ENCODE measurements around the gene FKBP5. TPM values are rescaled to one million over a fixed set of nuclear protein-coding genes. Genes with fewer than 3 reads are reported as not detected.
A peak's percentile ranks its signal among the peaks of the same experiment; 100 is the strongest.

The FKBP5 gene
- total and polyA plus RNA-seq, 5 experiments from 2014 or later, result 75.4 to 297 (median 108) TPM

- H3K27ac Mint-ChIP-seq, result peak overlapping the region in 9 of 10 donors; percentile 16 to 86 (median 76)
- no peaks in the 10 kb centered on the region for H3K27me3 Mint-ChIP-seq
- no peaks in the 10 kb centered on the region for H3K9me3 Mint-ChIP-seq
- H3K4me3 Mint-ChIP-seq, result peak overlapping the region in 6 of 10 donors; percentile 2 to 68 (median 40)
- DNase-seq (no peak), ATAC-seq (no peak)
- H3K4me1 Mint-ChIP-seq, result peaks cover 29 to 84% (median 70%) of the 10 kb centered on the region in 4 donors
- H3K36me3 Mint-ChIP-seq, result peaks cover 7 to 59% (median 10%) of the 10 kb centered on the region in 3 donors
- POLR2A ChIA-PET, result interaction anchor here (1.0 to 1.2 kb wide), 3 partner anchors 23 to 82 kb away, joined by 3 to 4 read pairs (median 3); no protein-coding TSS in a partner anchor
Observed at GRCh38 chr6:35647400-35647799, 41.3 kb downstream of the FKBP5 start.

- DNase-seq (no peak), ATAC-seq (no peak)
- peaks cover 29 to 79% (median 66%) of the 10 kb centered on the region in 4 donors for H3K4me1 Mint-ChIP-seq
- H3K27ac Mint-ChIP-seq, result peak overlapping the region; percentile 11 to 92 (median 81)
- H3K9me3 Mint-ChIP-seq, result no peaks in the 10 kb centered on the region
- H3K36me3 Mint-ChIP-seq, result peaks cover 7 to 80% (median 15%) of the 10 kb centered on the region in 3 donors
- H3K4me3 Mint-ChIP-seq, result peak overlapping the region in 5 of 10 donors; percentile 14 to 42 (median 30)
- POLR2A ChIA-PET, result interaction anchor here (0.6 to 2.6 kb wide), 6 partner anchors 19 to 208 kb away, joined by 3 to 10 read pairs (median 6); partner anchors contain the start of gene ARMC12
- no peaks in the 10 kb centered on the region for H3K27me3 Mint-ChIP-seq
Observed at GRCh38 chr6:35643162-35643535, 45.6 kb downstream of the FKBP5 start.

DNA sequence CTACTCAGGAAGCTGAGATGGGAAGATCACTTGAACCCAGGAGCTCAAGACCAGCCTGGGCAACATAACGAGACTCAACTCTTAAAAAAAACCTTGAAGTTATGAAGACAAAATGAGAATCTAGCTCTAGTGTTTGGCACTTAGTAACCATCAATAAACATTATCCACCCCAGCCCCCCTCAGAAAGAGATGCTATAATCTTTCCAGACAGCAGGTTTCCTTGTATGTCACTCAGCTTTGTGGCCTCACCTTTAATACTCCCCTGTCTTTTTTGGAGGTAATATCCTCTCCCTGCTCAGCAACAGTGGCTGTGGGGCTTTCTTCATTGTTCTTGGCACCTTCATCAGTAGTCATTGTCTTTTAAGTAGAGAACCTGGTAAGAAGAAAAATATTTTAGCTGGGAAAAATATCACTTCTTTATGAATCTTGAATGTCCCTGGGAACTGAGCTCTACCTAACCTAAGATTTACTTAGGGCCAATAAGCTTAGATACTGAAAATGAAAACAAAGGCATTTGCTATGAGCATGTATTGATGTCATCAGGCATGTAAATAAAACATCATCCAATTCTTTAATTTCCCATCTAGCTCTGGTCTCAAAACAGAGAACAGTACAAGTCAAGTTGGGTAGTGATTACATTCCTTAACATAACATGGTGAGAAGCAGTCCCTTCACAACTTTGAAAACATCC, 46.1 kb downstream of the FKBP5 start:
- peaks cover 29 to 79% (median 67%) of the 10 kb centered on the region in 4 donors for H3K4me1 Mint-ChIP-seq
- H3K36me3 Mint-ChIP-seq, result peaks cover 7 to 85% (median 15%) of the 10 kb centered on the region in 3 donors
- H3K27ac Mint-ChIP-seq, result peak overlapping the region; percentile 11 to 92 (median 81)
- POLR2A ChIA-PET, result interaction anchor here (0.7 to 2.6 kb wide), 5 partner anchors 18 to 94 kb away, joined by 3 to 10 read pairs (median 7); partner anchors contain the start of gene ARMC12
- peak in 5 of 10 donors; percentile 17 to 65 (median 43) for DNase-seq
- peak; percentile 84 to 93 for ATAC-seq
- no peaks in the 10 kb centered on the region for H3K27me3 Mint-ChIP-seq
- H3K9me3 Mint-ChIP-seq, result no peaks in the 10 kb centered on the region
- H3K4me3 Mint-ChIP-seq, result peak overlapping the region in 5 of 10 donors; percentile 9 to 42 (median 30)

DNA sequence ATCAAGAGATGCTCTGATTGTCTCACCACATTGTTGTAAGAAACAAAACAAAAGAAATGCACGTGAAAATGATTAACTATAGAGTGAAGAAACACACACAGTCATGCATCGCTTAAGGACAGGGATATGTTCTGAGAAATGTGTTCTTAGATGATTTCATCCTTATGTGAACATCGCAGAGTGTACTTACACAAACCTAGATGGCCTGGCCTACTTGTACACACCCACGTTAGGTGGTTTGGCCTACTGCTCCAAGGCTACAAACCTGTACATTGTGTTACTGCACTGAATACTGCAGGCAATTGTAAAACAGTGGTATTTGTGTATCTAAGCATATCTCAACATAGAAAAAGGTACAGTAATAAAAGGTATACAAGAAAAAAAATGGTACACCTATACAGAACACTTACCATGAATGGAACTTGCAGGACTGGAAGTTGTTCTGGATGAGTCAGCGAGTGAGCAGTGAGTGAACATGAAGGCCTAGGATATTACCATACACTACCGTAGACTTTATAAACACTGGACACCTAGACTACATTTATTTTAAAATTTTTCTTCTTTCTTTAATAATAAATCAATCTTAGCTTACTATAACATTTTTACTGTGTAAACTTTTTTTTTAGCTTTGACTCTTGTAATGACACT, 48.6 kb downstream of the FKBP5 start:
- Mint-ChIP-seq H3K9me3 (no peaks in the 10 kb centered on the region), H3K4me1 (peaks cover 19 to 67% (median 58%) of the 10 kb centered on the region in 4 donors), H3K27me3 (no peaks in the 10 kb centered on the region), H3K27ac (peak overlapping the region; percentile 0 to 71 (median 57)), H3K4me3 (no peak overlapping the region), H3K36me3 (peaks cover 2 to 86% (median 9%) of the 10 kb centered on the region in 3 donors)
- ATAC-seq (no peak), DNase-seq (no peak)
- POLR2A ChIA-PET, result interaction anchor here (1.1 kb wide), 1 partner anchor 56 kb away, joined by 3 read pairs; no protein-coding TSS in a partner anchor

DNA sequence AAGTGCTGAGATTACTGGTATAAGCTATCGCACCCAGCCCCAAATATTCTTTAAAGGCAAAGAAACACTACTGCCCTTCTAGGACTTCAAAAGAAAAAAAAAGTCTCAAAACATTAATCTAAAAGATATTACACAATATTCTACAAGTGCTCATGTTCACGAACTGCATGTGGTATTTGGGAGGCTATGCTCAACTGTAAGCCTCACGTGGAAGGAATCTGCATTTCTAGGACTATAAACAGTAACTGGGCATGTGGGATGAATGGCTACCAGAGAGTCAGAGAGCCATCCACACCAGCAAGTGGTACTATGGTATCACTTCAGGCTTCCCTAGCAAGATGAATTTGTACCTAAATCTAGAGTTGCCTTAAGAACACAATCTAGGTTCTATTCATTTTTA, 50.0 kb downstream of the FKBP5 start:
- no peaks in the 10 kb centered on the region for H3K9me3 Mint-ChIP-seq
- no peaks in the 10 kb centered on the region for H3K27me3 Mint-ChIP-seq
- POLR2A ChIA-PET, result interaction anchor here (0.8 to 1.4 kb wide), 3 partner anchors 15 to 89 kb away, joined by 3 to 5 read pairs (median 3); no protein-coding TSS in a partner anchor
- H3K27ac Mint-ChIP-seq, result peak overlapping the region; percentile 24 to 84 (median 67)
- ATAC-seq, result no peak
- H3K4me1 Mint-ChIP-seq, result peaks cover 20 to 64% (median 53%) of the 10 kb centered on the region in 4 donors
- peaks cover 0 to 85% (median 9%) of the 10 kb centered on the region in 3 donors for H3K36me3 Mint-ChIP-seq
- no peak overlapping the region for H3K4me3 Mint-ChIP-seq
- no peak for DNase-seq

- Mint-ChIP-seq H3K36me3 (peaks cover 0 to 81% (median 6%) of the 10 kb centered on the region in 3 donors), H3K27ac (peak overlapping the region in 8 of 10 donors; percentile 22 to 84 (median 62)), H3K9me3 (no peaks in the 10 kb centered on the region), H3K27me3 (no peaks in the 10 kb centered on the region), H3K4me1 (peaks cover 16 to 58% (median 47%) of the 10 kb centered on the region in 4 donors), H3K4me3 (no peak overlapping the region)
- POLR2A ChIA-PET, result interaction anchor here (0.6 to 1.4 kb wide), 6 partner anchors 14 to 102 kb away, joined by 3 to 5 read pairs (median 3); no protein-coding TSS in a partner anchor
- ATAC-seq (no peak), DNase-seq (no peak)
Observed at GRCh38 chr6:35637911-35638310, 50.8 kb downstream of the FKBP5 start.

- Mint-ChIP-seq H3K4me1 (peaks cover 16 to 57% (median 40%) of the 10 kb centered on the region in 4 donors), H3K9me3 (no peaks in the 10 kb centered on the region), H3K36me3 (peaks cover 0 to 88% (median 9%) of the 10 kb centered on the region in 3 donors), H3K27me3 (no peaks in the 10 kb centered on the region), H3K27ac (peak overlapping the region; percentile 1 to 82 (median 56)), H3K4me3 (peak overlapping the region in 2 of 10 donors; percentile 7 to 49)
- no peak for DNase-seq
- no peak for ATAC-seq
- POLR2A ChIA-PET, result no interaction called here
Observed at GRCh38 chr6:35635601-35636597, 52.8 kb downstream of the FKBP5 start.

GRCh38 chr6:35634316-35634715, 54.4 kb downstream of the FKBP5 start:
- Mint-ChIP-seq H3K27me3 (no peaks in the 10 kb centered on the region), H3K4me1 (peaks cover 16 to 55% (median 34%) of the 10 kb centered on the region in 4 donors), H3K27ac (peak overlapping the region; percentile 28 to 92 (median 76)), H3K36me3 (peaks cover 0 to 90% (median 15%) of the 10 kb centered on the region in 3 donors), H3K4me3 (peak overlapping the region in 1 of 10 donors; percentile 57), H3K9me3 (no peaks in the 10 kb centered on the region)
- POLR2A ChIA-PET, result no interaction called here
- DNase-seq, result no peak
- no peak for ATAC-seq

DNA sequence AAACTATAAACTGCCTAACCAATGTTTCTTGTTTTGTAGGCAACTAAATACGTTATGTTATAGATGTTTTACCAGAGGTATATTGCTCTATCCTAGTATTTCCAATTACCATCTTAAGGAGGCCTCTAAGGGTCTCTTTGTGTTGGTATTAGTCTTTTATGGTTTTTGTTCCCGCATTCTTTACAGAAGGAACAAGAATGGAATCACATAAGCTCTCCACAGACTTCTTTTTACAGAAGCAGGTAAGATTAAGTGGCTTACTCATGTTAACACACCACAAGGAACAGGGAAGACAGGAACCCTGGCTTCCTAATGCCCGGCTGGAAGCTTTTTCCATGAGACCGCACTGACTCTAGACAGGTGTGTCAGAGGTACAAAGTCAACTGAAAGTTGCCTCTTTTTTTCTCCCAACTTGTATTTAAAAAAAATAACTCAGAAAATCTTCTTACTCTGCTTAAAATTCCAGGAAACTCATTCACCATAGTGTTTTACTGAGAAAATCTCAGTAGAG, 55.1 kb downstream of the FKBP5 start:
- Mint-ChIP-seq H3K9me3 (no peaks in the 10 kb centered on the region), H3K27me3 (no peaks in the 10 kb centered on the region), H3K4me3 (no peak overlapping the region), H3K36me3 (peaks cover 0 to 91% (median 17%) of the 10 kb centered on the region in 3 donors), H3K4me1 (peaks cover 15 to 55% (median 32%) of the 10 kb centered on the region in 4 donors), H3K27ac (peak overlapping the region in 9 of 10 donors; percentile 34 to 92 (median 79))
- POLR2A ChIA-PET, result interaction anchor here (0.6 to 1.0 kb wide), 2 partner anchors 111 to 813 kb away, joined by 3 to 4 read pairs; no protein-coding TSS in a partner anchor
- no peak for ATAC-seq
- DNase-seq, result no peak

- Mint-ChIP-seq H3K4me3 (no peak overlapping the region), H3K27ac (peak overlapping the region; percentile 11 to 87 (median 76)), H3K27me3 (no peaks in the 10 kb centered on the region), H3K36me3 (peaks cover 0 to 75% (median 17%) of the 10 kb centered on the region in 3 donors), H3K4me1 (peaks cover 10 to 39% (median 22%) of the 10 kb centered on the region in 4 donors), H3K9me3 (no peaks in the 10 kb centered on the region)
- DNase-seq (no peak), ATAC-seq (no peak)
- POLR2A ChIA-PET, result interaction anchor here (2.4 kb wide), 1 partner anchor 28 kb away, joined by 10 read pairs; no protein-coding TSS in a partner anchor
Observed at GRCh38 chr6:35629876-35630378, 58.8 kb downstream of the FKBP5 start.

DNA sequence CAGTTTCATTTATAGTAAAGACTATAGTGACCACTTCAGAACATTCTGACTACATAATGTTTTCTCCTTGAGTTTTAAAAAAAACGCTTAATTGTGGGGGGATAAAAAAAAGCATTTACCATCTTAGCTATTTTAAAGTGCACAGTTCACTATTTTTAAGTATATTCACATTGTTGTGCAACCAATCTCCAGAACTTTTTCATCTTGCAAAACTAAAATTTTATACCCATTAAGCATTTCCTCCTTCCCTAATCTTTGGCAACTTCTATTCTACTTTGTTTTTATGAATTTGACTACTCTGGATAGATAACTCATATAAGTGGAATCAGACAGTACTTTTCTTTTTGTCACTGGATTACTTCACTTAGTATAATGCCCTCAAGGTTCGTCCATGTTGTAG, 62.3 kb downstream of the FKBP5 start:
- Mint-ChIP-seq H3K9me3 (no peaks in the 10 kb centered on the region), H3K27ac (peak overlapping the region in 9 of 10 donors; percentile 30 to 90 (median 78)), H3K36me3 (peaks cover 0 to 66% (median 22%) of the 10 kb centered on the region in 3 donors), H3K27me3 (no peaks in the 10 kb centered on the region), H3K4me1 (peaks cover 14 to 54% (median 41%) of the 10 kb centered on the region in 4 donors), H3K4me3 (no peak overlapping the region)
- DNase-seq (no peak), ATAC-seq (no peak)
- POLR2A ChIA-PET, result interaction anchor here (1.1 to 7.7 kb wide), 2 partner anchors 39 to 104 kb away, joined by 3 to 127 read pairs; no protein-coding TSS in a partner anchor

All from naive thymus-derived CD8-positive, alpha-beta T cell (primary cell).